Caki2 (cell line): ENCODE results near the gene FNIP2. TPM values are rescaled to one million over a fixed set of nuclear protein-coding genes. Genes with fewer than 3 reads are reported as not detected.
"Not testable (repeated sequence)": the region's sequence is repeated elsewhere in the genome, so short reads cannot be mapped to it uniquely, and the experiment has no call there.

Experiments
- DNase-seq: peaks from one replicate; pipeline ENCODE4 v3.0.0-alpha.2; 2015; ENCODE audit warnings: low read depth
- in situ Hi-C: cut with HindIII; loops from 2 replicates; pipeline ENCODE4 v1.10.0; 2016; ENCODE audit warnings: low sequenced_read_pairs, low pct_unique_long_range_greater_than_20kb, mixed read lengths
- total RNA-seq: library from RNA; depleted of rRNA; stranded (reverse); fragments of >200 nt; shearing (Covaris generic); gene quantifications from 2 replicates; pipeline ENCODE4 v1.2.3, GENCODE V29; 2014; ENCODE audit warnings: low replicate concordance

FNIP2 gene
- total RNA-seq, 1 experiment from 2014 or later, result 43.5 TPM

GRCh38 chr4:158824425-158825274, 55.8 kb downstream of the FNIP2 start:
- in situ Hi-C loops, result no loop called here
- peak; percentile 89 for DNase-seq

GRCh38 chr4:158825433-158826036, 56.7 kb downstream of the FNIP2 start:
- in situ Hi-C loops, result no loop called here
- DNase-seq, result no peak

GRCh38 chr4:158826057-158826456, 57.2 kb downstream of the FNIP2 start:
- in situ Hi-C loops, result no loop called here

GRCh38 chr4:158826882-158827281, 58.1 kb downstream of the FNIP2 start:
- DNase-seq, result peak; percentile 62
- in situ Hi-C loops, result no loop called here

More at GRCh38 chr4:158826057-158826456, 57.2 kb downstream of the FNIP2 start:
- DNase-seq, result no peak

GRCh38 chr4:158827543-158827981, 58.7 kb downstream of the FNIP2 start:
- no peak for DNase-seq
- in situ Hi-C loops, result no loop called here

- DNase-seq, in situ Hi-C loops: not testable (repeated sequence)
Observed at GRCh38 chr4:158828151-158828550, 59.3 kb downstream of the FNIP2 start.

GRCh38 chr4:158829254-158829653, 60.4 kb downstream of the FNIP2 start:
- in situ Hi-C loops, result no loop called here
- DNase-seq, result no peak

GRCh38 chr4:158833602-158834001, 64.8 kb downstream of the FNIP2 start:
- in situ Hi-C loops, result no loop called here
- no peak for DNase-seq

- in situ Hi-C loops, result no loop called here
- DNase-seq, result no peak
Observed at GRCh38 chr4:158835226-158836001, 66.6 kb downstream of the FNIP2 start.

- no peak for DNase-seq
- in situ Hi-C loops, result no loop called here
Observed at GRCh38 chr4:158836002-158836369, 67.2 kb downstream of the FNIP2 start.

GRCh38 chr4:158836828-158837449, 68.1 kb downstream of the FNIP2 start:
- in situ Hi-C loops, result no loop called here
- DNase-seq, result no peak

- in situ Hi-C loops, result no loop called here
- no peak for DNase-seq
Observed at GRCh38 chr4:158837527-158838141, 68.8 kb downstream of the FNIP2 start.

GRCh38 chr4:158840131-158840530, 71.3 kb downstream of the FNIP2 start:
- in situ Hi-C loops, result no loop called here
- DNase-seq, result no peak

- in situ Hi-C loops, result no loop called here
- no peak for DNase-seq
Observed at GRCh38 chr4:158841540-158841939, 72.7 kb downstream of the FNIP2 start.

GRCh38 chr4:158845311-158846041, 76.7 kb downstream of the FNIP2 start:
- DNase-seq, result no peak
- in situ Hi-C loops, result no loop called here

GRCh38 chr4:158847535-158847934, 78.7 kb downstream of the FNIP2 start:
- no peak for DNase-seq
- in situ Hi-C loops, result no loop called here

- DNase-seq, result no peak
- in situ Hi-C loops, result no loop called here
Observed at GRCh38 chr4:158849681-158850080, 80.9 kb downstream of the FNIP2 start.

- no peak for DNase-seq
- in situ Hi-C loops, result no loop called here
Observed at GRCh38 chr4:158850371-158850770, 81.5 kb downstream of the FNIP2 start.
